AG04450 (cell line): ENCODE results near the gene GPC6. TPM values are rescaled to one million over a fixed set of nuclear protein-coding genes. Genes with fewer than 3 reads are reported as not detected.

Experiments used
- CTCF ChIA-PET: fragments of 300-600, 350-600 bp; formaldehyde crosslinking; extraction: SDS; loops from one replicate; lab custom pipeline; 2022; ENCODE audit warnings: antibody characterized with exemption, inconsistent platforms; lab: Charles Lee
- POLR2A ChIA-PET: fragments of 350-600 bp; formaldehyde crosslinking; extraction: SDS; loops from one replicate; lab custom pipeline; 2021; ENCODE audit warnings: antibody characterized with exemption, inconsistent platforms; lab: Yijun Ruan, JAX
- DNase-seq: peaks from one replicate; pipeline ENCODE4 v3.0.0-alpha.2; 2011; ENCODE audit warnings: low read depth, low spot score
- H3K27ac ChIP-seq: one replicate; pipeline ENCODE4 v1.5.1; 2012; ENCODE audit warnings: low read depth, low read length, control low read depth
- H3K27me3 ChIP-seq: one replicate; pipeline ENCODE4 v1.6.0; 2012; ENCODE audit warnings: low read length; ENCODE audit not compliant: control insufficient read depth, insufficient read depth
- H3K4me3 ChIP-seq: 2 replicates; pipeline ENCODE4 v1.5.1; 2011; ENCODE audit warnings: mild to moderate bottlenecking, low read depth, low read length, control low read depth
- H3K9me3 ChIP-seq: 2 replicates; pipeline ENCODE4 v1.5.1; 2012; ENCODE audit warnings: low read length; ENCODE audit not compliant: control insufficient read depth, insufficient read depth
- CTCF ChIP-seq: IDR thresholded peaks from 2 replicates; pipeline ENCODE4 v1.5.1; 2011; ENCODE audit warnings: low read depth, low read length, control low read depth, inconsistent platforms
- polyA plus RNA-seq: library from polyadenylated mRNA; depleted of rRNA; stranded (reverse); fragments of >200 nt; gene quantifications from 2 replicates; pipeline ENCODE4 v1.2.3, GENCODE V29; 2011

GPC6 gene
- polyA plus RNA-seq, 1 experiment, result 40.4 TPM

DNA sequence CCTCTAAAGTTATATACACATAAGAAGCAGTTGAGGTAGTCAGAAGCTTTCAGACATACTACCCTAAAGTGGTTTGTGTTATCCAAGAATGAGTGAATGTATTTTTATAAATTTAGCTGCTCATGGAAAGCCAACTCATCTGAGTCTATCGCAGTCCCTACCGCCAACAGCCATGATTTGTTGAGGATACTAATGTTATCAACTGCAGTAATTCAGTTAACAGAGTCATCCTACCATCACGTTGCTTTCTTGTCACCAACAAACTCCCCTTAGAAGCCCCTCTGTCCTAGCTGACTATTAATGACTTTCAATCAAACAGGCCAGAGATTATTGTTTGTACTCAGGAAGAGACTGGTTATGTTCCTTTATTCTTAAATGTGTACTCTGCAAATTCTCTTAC is 1083.0 kb downstream of the GPC6 start:
- ChIA-PET POLR2A (no interaction called here), CTCF (interaction anchor here (0.8 to 2.1 kb wide), 2 partner anchors 12 to 52 kb away, joined by 3 to 9 read pairs; no protein-coding TSS in a partner anchor)
- Histone ChIP-seq H3K9me3 (no peaks in the 10 kb centered on the region), H3K27ac (no peak overlapping the region), H3K27me3 (no peaks in the 10 kb centered on the region), H3K4me3 (no peak overlapping the region)
- DNase-seq, result no peak
- no peak for TF ChIP-seq CTCF

- TF ChIP-seq CTCF, result no peak
- DNase-seq, result peak; percentile 68
- H3K27me3 ChIP-seq, result no peaks in the 10 kb centered on the region
- ChIA-PET CTCF (interaction anchor here (0.8 to 2.1 kb wide), 2 partner anchors 12 to 52 kb away, joined by 3 to 9 read pairs; no protein-coding TSS in a partner anchor), POLR2A (no interaction called here)
- H3K27ac ChIP-seq, result peak overlapping the region; percentile 41
- no peaks in the 10 kb centered on the region for H3K9me3 ChIP-seq
- no peak overlapping the region for H3K4me3 ChIP-seq
Measured at GRCh38 chr13:94309997-94310855, 1083.6 kb downstream of the GPC6 start.

DNA sequence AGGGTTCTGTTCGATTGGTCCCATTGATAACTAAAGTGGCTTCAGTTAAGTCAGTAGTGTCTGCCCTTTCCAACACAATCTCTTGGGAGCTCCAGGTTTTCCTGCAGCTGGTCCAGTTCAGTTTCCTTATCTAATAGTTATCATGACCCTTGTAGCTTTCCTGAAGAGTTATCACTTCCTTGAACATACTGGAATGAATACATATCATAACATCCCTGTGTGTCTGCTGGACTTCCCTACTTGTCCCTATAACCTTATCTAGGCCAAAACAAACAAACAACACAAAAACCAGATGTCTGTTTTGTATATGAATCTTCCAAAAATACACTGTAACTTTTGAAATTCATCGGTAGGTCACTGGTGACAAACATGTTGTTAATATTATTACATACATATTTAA is 1085.3 kb downstream of the GPC6 start:
- no peak for DNase-seq
- POLR2A ChIA-PET, result no interaction called here
- no peak overlapping the region for H3K4me3 ChIP-seq
- no peak for TF ChIP-seq CTCF
- no peaks in the 10 kb centered on the region for H3K27me3 ChIP-seq
- CTCF ChIA-PET, result interaction anchor here (0.8 kb wide), 1 partner anchor 50 kb away, joined by 4 read pairs; no protein-coding TSS in a partner anchor
- no peak overlapping the region for H3K27ac ChIP-seq
- H3K9me3 ChIP-seq, result no peaks in the 10 kb centered on the region

DNA sequence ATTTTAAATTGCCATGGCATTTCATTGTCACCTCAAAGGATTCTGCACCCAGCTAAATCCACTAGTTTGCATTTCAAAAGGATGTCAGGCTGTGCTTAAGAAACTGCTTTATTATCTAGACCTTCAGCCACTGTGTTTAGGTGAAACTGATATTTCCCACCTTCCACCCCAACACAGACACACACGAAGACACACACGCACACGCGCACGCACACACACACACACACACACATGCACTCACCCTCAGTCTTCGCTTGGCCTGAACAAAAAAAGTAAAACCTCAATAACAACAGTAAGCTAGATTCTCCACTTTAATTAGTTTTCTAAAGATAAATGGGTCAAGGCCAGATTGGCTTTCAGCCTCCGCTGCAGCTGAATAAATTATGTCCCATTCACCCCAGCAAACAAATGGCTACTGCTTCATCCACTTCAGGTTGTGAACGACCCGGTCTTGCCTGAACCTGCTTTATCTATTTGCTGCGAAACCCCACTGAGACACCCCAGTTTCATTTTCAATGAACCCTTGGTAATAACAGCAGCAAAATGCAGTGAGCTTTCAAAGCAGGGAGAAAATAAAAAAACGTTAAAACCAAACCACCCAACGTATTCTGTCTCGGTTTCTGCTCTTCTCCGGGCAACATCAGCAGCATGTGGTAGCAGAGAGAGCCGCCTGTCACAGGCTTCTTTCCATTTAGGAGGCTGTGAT is 1086.1 kb downstream of the GPC6 start:
- H3K9me3 ChIP-seq, result no peaks in the 10 kb centered on the region
- ChIA-PET CTCF (no interaction called here), POLR2A (no interaction called here)
- H3K27me3 ChIP-seq, result no peaks in the 10 kb centered on the region
- no peak overlapping the region for H3K4me3 ChIP-seq
- DNase-seq, result no peak
- TF ChIP-seq CTCF, result no peak
- H3K27ac ChIP-seq, result no peak overlapping the region
